Tibial nerve (tissue), 4 donors: ENCODE measurements around the gene USP48. TPM values are rescaled to one million over a fixed set of nuclear protein-coding genes. Genes with fewer than 3 reads are reported as not detected.

Source experiments
- DNase-seq, 2 donors: peaks; one replicate each; pipeline ENCODE4 v3.0.0-alpha.2; 2019; ENCODE audit warnings: low spot score in 2 of 2
- H3K27ac ChIP-seq, 4 donors: fragments of 200-600 bp; sonication (generic) in 3 of 4; one replicate each; pipeline ENCODE4 v1.5.1; 2017 to 2019; ENCODE audit warnings: mild to moderate bottlenecking in 1 of 4
- H3K27me3 ChIP-seq, 2 donors: fragments of 200-600 bp; sonication (generic) in 1 of 2; one replicate each; pipeline versions ENCODE4 v1.5.1 to v1.6.0; 2017 to 2019
- H3K36me3 ChIP-seq, 3 donors: fragments of 200-600 bp; sonication (generic); one replicate each; pipeline ENCODE4 v1.5.1; 2018 to 2019
- H3K4me1 ChIP-seq, 4 donors: fragments of 200-600 bp; sonication (generic) in 3 of 4; one replicate each; pipeline ENCODE4 v1.5.1; 2017 to 2019
- H3K4me3 ChIP-seq, 4 donors: fragments of 200-600 bp; sonication (generic) in 3 of 4; one replicate each; pipeline ENCODE4 v1.5.1; 2017 to 2019; ENCODE audit warnings: mild to moderate bottlenecking in 1 of 4, moderate library complexity in 1 of 4
- H3K9me3 ChIP-seq, 4 donors: fragments of 200-600 bp; sonication (generic) in 3 of 4; one replicate each; pipeline ENCODE4 v1.5.1; 2017 to 2019
- EP300 ChIP-seq, 2 donors: sonication (generic); formaldehyde crosslinking; IDR thresholded peaks; one replicate each; pipeline ENCODE4 v1.6.1; 2017; ENCODE audit warnings: antibody characterized with exemption in 2 of 2, mild to moderate bottlenecking in 1 of 2
- POLR2A ChIP-seq, 2 donors: fragments of 450-650 bp; IDR thresholded peaks; one replicate each; pipeline ENCODE4 v1.6.1; 2017; ENCODE audit warnings: antibody characterized with exemption in 2 of 2, mild to moderate bottlenecking in 2 of 2, moderate library complexity in 2 of 2
- WGBS, 2 donors: methylation state at CpG; one replicate each; pipeline ENCODE4 v1.1.5; 2018; 5-methylcytosine and 5-hydroxymethylcytosine counted together
- total RNA-seq, 4 donors: library from RNA; depleted of rRNA; stranded (reverse); fragments of >200 nt; gene quantifications; one replicate each; pipeline ENCODE4 v1.1.0, GENCODE V29; 2016
- TF ChIP-seq, protein P1 (sequence below), 5 experiments: fragments of 200-600 bp in 3 of 5; fragments of 450-650 bp in 2 of 5; sonication (generic) in 3 of 5; IDR thresholded peaks; one replicate each; pipeline ENCODE4 v1.5.1; 2016 to 2019; ENCODE audit warnings: antibody characterized with exemption in 5 of 5, mild to moderate bottlenecking in 3 of 5, moderate library complexity in 2 of 5

The USP48 gene
- total RNA-seq, 4 donors from 2014 or later, result 51.1 to 65.9 (median 58.7) TPM

DNA sequence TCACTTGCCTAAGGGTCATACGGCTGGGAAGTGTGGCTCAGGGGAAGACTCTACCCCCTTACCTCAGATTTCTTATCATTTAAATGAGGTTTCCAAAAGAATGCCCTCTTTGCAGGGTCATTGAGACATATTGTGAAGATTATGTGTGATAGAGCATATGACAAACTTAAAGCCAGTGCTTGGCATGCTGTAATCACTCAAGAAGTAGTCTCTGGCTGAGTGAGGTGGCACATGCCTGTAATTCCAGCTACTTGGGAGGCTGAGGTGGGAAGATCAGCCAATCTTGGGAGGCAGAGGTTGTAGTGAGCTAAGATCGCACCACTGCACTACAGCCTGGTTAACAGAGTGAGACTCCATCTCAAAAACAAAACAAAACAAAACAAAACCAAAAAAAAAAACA lies 21.6 kb upstream of the USP48 start:
- H3K9me3 ChIP-seq, result no peaks in the 10 kb centered on the region
- DNase-seq, result no peak
- 71 to 82% methylated on average over 2 of the region's 2 CpGs for WGBS, 2 donors

DNA sequence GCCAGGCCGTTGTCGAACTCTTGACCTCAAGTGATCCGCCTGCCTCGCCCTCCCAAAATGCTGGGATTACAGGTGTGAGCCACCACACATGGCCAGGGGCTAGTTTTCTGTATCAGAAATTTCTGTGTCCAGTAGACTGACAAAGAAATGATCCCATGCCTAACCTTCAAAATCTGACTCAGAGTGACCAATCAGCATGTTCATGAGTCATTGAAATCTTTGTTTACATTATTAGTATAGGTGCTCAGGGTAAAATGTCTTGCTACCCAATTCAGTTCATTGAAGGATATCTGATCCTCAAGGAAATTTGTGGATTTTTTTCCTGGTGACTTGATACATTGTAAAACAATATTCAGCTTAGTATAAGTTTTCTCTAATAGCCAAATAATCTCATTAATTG lies 18.2 kb upstream of the USP48 start:
- DNase-seq, result no peak
- WGBS, 2 donors, result 90 to 98% methylated on average over 4 of the region's 4 CpGs
- no peaks in the 10 kb centered on the region for H3K4me1 ChIP-seq
- H3K27me3 ChIP-seq, result no peaks in the 10 kb centered on the region
- no peaks in the 10 kb centered on the region for H3K36me3 ChIP-seq
- no peak overlapping the region for H3K4me3 ChIP-seq
- no peaks in the 10 kb centered on the region for H3K9me3 ChIP-seq
- TF ChIP-seq EP300 (IDR thresholded peaks at IDR 0.05), result no peak
- no peak for TF ChIP-seq POLR2A (IDR thresholded peaks at IDR 0.05)
- TF ChIP-seq, protein P1, sequence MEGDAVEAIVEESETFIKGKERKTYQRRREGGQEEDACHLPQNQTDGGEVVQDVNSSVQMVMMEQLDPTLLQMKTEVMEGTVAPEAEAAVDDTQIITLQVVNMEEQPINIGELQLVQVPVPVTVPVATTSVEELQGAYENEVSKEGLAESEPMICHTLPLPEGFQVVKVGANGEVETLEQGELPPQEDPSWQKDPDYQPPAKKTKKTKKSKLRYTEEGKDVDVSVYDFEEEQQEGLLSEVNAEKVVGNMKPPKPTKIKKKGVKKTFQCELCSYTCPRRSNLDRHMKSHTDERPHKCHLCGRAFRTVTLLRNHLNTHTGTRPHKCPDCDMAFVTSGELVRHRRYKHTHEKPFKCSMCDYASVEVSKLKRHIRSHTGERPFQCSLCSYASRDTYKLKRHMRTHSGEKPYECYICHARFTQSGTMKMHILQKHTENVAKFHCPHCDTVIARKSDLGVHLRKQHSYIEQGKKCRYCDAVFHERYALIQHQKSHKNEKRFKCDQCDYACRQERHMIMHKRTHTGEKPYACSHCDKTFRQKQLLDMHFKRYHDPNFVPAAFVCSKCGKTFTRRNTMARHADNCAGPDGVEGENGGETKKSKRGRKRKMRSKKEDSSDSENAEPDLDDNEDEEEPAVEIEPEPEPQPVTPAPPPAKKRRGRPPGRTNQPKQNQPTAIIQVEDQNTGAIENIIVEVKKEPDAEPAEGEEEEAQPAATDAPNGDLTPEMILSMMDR (IDR thresholded peaks at IDR 0.05), result no peak
- H3K27ac ChIP-seq, result no peak overlapping the region

More for the DNA sequence above, 21.6 kb upstream of the USP48 start:
- TF ChIP-seq, protein P1 (IDR thresholded peaks at IDR 0.05), result no peak
- TF ChIP-seq POLR2A (IDR thresholded peaks at IDR 0.05) (no peak), EP300 (IDR thresholded peaks at IDR 0.05) (no peak)
- H3K4me1 ChIP-seq, result no peaks in the 10 kb centered on the region
- no peak overlapping the region for H3K27ac ChIP-seq
- no peak overlapping the region for H3K4me3 ChIP-seq
- H3K27me3 ChIP-seq, result no peaks in the 10 kb centered on the region
- no peaks in the 10 kb centered on the region for H3K36me3 ChIP-seq

DNA sequence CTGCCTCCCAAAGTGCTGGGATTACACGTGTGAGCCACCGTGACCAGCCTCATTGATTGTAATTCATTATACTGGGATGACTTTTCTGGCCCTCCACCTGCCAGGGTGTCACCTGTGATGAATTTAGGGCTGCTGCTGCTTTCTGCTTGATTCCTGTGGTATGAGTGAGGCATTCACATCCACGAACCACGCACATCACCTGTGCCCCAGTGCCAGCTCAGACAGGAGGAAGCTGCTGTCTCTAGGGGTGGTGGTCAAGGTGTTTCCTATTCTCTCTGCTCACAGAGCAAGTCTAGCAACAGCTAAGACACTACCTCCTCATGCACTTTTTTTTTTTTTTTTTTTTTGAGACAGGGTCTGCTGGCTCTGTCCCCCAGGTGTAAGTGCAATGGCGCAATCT lies 16.8 kb upstream of the USP48 start:
- no peak overlapping the region for H3K27ac ChIP-seq
- H3K9me3 ChIP-seq, result peaks cover 0 to 11% (median 0%) of the 10 kb centered on the region in 4 donors
- WGBS, 2 donors, result 82 to 86% methylated on average over 5 of the region's 5 CpGs
- no peak for DNase-seq
- TF ChIP-seq POLR2A (IDR thresholded peaks at IDR 0.05) (no peak), EP300 (IDR thresholded peaks at IDR 0.05) (no peak)
- TF ChIP-seq, protein P1 (IDR thresholded peaks at IDR 0.05), result no peak
- no peak overlapping the region for H3K4me3 ChIP-seq
- H3K27me3 ChIP-seq, result no peaks in the 10 kb centered on the region
- no peaks in the 10 kb centered on the region for H3K36me3 ChIP-seq
- no peaks in the 10 kb centered on the region for H3K4me1 ChIP-seq

- TF ChIP-seq, protein P1 (IDR thresholded peaks at IDR 0.05), result no peak
- no peak for TF ChIP-seq EP300 (IDR thresholded peaks at IDR 0.05)
- TF ChIP-seq POLR2A (IDR thresholded peaks at IDR 0.05), result no peak
- no peak for DNase-seq
- 94 to 96% methylated on average over 6 of the region's 6 CpGs for WGBS, 2 donors
- H3K4me3 ChIP-seq, result no peak overlapping the region
- no peak overlapping the region for H3K27ac ChIP-seq
- no peaks in the 10 kb centered on the region for H3K4me1 ChIP-seq
- no peaks in the 10 kb centered on the region for H3K27me3 ChIP-seq
- H3K36me3 ChIP-seq, result no peaks in the 10 kb centered on the region
- H3K9me3 ChIP-seq, result peaks cover 0 to 12% (median 0%) of the 10 kb centered on the region in 4 donors
Observed at GRCh38 chr1:21795075-21795474, 12.1 kb upstream of the USP48 start.

GRCh38 chr1:21794656-21795055 lies 11.7 kb upstream of the USP48 start:
- H3K36me3 ChIP-seq, result no peaks in the 10 kb centered on the region
- DNase-seq, result no peak
- no peak overlapping the region for H3K4me3 ChIP-seq
- TF ChIP-seq, protein P1 (IDR thresholded peaks at IDR 0.05), result no peak
- 82 to 94% methylated on average over 2 of the region's 2 CpGs for WGBS, 2 donors
- H3K4me1 ChIP-seq, result no peaks in the 10 kb centered on the region
- no peak overlapping the region for H3K27ac ChIP-seq
- peaks cover 0 to 12% (median 0%) of the 10 kb centered on the region in 4 donors for H3K9me3 ChIP-seq
- H3K27me3 ChIP-seq, result no peaks in the 10 kb centered on the region
